Erythroblast (primary cell): ENCODE measurements around the gene SGIP1.

ENCODE experiments used
- GATA1 ChIP-seq: IDR thresholded peaks from 2 replicates; pipeline ENCODE4 v1.6.1; 2011; ENCODE audit warnings: low read depth, mild to moderate bottlenecking, control low read depth, low read length, moderate library complexity
- POLR2A ChIP-seq: IDR thresholded peaks from 2 replicates; pipeline ENCODE4 v1.6.1; 2011; ENCODE audit warnings: mild to moderate bottlenecking, low read length

DNA sequence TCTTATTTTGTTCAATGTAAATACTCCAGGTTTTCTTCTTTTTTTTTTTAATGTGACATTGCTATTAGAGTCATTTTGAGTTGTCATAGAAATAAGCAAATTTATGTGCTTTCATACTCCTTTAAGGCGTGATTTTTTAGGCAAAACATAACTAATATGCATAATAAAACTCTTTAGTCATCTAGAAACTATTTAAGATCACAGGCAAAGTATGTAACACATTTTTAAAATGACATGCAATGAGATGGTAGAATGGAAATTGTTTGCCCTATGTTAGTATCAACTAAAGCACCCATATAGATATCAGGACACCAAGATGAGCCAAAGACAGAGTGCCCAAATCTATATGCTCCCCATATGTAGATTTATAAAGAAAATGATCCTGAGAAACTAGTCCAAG is 41.5 kb upstream of the SGIP1 start:
- TF ChIP-seq POLR2A (no peak), GATA1 (no peak)
